ENCODE results near the gene CBX4.
A peak's percentile ranks its signal among the peaks of the same experiment; 100 is the strongest.

The CBX4 gene

DNA sequence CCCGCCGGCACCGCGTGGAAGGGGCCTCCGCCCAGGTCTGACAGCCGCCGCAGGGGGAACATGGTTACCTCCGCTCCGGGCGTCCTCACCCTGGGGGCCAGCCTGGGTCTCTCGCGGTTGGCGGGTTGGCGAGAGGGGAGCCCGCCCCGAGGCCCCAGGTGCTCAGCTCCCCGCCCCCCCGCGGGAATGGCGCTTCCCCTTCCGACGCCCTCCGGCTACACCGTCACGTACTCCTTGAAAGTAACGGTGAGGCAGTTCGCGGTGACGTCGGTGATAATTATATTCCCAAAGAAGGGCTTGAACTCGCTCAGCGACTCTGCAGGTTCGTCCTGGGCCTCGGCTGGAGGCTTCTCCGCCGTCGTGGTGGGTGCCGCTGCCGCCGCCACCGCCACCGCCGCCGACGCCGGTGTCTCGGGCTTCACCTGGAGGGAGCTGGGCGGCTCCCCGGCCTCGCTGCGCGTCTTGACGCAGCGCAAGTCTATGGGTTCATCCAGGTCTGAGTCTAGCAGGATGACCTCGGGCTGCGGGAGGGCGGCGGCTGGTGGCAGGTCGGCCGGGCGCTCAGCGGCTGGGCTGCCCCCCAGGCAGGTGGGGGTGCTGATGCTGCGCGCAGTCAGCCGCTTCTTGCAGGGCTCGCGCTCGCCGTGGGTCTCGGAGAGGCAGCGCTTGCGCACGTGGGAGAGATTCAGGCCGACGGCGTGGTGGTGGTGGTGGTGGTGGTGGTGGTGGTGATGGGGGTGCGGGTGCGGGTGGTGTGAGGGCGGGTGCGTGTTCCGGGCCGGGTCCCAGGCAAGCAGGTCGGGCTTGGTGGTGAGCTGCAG lies 5.3 kb downstream of the CBX4 start:
- no peak for DNase-seq
- intact Hi-C loops (cut with DNase I) = no loop called here

DNA sequence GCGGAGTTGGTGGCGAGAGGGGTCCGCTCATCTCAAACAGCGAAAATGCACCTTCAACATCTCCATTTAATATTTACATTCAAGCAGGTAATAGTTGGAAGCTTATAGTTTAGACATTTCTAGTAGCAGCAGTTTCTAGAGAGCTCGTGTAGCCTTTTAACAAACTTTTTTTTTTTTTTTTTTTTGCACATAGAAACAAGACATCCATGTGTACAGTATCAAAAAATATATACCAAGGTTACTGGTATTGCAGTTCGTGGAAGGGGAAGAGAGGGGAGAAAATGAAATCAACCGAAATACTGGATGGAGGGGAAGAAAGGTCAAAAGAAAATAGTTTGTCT lies 6.2 kb downstream of the CBX4 start:
- intact Hi-C loops (cut with DNase I) = no loop called here
- DNase-seq = no peak

DNA sequence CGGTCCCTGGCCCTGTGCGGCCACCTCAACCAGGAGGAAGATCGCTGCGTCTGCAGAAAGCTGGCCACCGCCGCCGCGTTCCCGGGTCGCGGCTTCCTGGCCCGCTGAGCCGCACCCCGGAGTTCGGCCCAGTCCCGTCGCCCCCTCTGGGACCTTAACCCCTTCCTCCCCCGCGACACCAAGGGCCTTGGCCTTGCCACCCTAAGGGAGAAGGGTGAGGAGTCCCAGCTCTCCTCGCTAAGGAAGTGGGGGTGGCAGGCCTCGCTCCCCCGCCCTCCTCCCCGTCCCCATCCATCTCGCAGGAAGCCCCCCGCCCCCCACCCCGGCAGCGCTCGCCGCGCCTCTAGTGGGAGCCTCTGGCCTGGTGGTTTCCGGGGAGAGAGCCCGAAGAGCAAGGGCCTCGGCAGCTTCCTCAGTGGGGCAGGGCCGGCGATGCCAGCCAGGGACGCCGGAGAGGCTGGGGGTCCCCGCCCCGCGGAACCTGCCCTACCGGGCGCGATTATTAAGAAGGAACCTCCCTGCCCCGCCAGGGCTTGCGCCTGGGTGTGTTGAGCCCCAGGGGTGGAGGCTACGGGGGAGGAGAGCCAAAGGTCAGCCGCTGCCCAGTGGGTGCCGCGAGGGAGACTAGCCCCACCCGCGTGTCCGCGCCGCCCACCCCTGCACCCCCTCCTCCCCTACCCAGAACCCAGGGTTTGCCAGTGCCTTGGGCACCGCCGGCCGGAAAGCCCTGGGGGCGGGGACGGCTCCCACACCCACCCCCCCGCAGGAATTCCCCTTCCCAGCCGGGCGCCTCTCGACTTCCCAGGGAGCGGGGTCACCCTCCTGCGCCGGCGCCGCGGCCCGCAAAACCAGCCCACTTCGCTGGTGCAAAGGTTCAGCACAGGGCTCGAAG lies 6.8 kb downstream of the CBX4 start:
- intact Hi-C loops (cut with DNase I) = no loop called here
- DNase-seq = peak in 3 of 42 donors; percentile 32 to 44 (median 36)

GRCh38 chr17:79831265-79832217 lies 7.7 kb downstream of the CBX4 start:
- intact Hi-C loops (cut with DNase I) = no loop called here
- peak; percentile 76 to 93 (median 86) for DNase-seq

- DNase-seq = no peak
- intact Hi-C loops (cut with DNase I) = no loop called here
Measured at GRCh38 chr17:79830763-79831264, 8.4 kb downstream of the CBX4 start.

DNA sequence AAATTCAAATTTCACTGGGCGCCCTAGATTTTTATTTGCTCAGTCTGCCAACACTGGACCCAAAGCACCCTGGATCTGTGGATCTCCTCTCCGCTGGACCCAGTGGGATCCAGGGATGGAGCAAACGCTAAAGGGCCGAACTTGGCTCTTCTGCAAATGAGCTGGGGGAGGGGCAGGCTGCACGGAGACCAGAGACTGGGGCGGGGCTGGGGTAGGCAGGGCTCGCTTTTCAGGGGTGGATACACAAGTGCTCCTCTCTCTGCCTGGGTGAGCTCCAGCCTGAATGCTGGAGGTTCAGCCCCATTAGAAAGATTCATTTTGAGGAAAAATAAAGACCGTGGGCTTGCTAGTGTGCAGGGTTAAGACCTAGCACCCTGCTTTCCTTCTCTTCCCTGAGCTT lies 8.9 kb downstream of the CBX4 start:
- intact Hi-C loops (cut with DNase I) = no loop called here
- DNase-seq = no peak

DNA sequence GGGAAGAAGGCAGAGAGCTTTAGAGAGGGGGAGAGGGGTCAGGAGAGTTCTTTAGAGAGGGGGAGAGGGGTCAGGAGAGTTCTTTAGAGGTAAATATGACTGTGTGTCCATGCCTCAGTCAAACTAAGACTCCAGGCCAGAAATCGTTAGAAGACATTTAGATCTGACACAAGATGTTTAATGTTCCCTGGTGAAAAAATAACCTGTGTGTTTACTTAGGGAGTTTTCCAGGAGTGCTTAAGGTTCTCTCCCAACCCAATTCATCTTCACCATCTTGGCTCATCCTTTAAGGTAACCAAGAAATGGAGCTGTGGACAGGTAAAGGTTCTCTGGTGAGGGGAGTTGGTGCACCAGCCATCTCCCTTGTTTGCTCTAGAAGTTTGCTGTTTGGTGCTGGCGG lies 9.8 kb downstream of the CBX4 start:
- intact Hi-C loops (cut with DNase I) = no loop called here
- no peak for DNase-seq

GRCh38 chr17:79829004-79829403 lies 10.2 kb downstream of the CBX4 start:
- intact Hi-C loops (cut with DNase I) = no loop called here
- no peak for DNase-seq

- DNase-seq = no peak
- intact Hi-C loops (cut with DNase I) = no loop called here
Measured at GRCh38 chr17:79826841-79827578, 12.2 kb downstream of the CBX4 start.

- intact Hi-C loops (cut with DNase I) = no loop called here
- peak in 1 of 42 donors; percentile 42 for DNase-seq
Measured at GRCh38 chr17:79826204-79826680, 13.0 kb downstream of the CBX4 start.

GRCh38 chr17:79825580-79825921 lies 13.7 kb downstream of the CBX4 start:
- intact Hi-C loops (cut with DNase I) = no loop called here
- DNase-seq = no peak

DNA sequence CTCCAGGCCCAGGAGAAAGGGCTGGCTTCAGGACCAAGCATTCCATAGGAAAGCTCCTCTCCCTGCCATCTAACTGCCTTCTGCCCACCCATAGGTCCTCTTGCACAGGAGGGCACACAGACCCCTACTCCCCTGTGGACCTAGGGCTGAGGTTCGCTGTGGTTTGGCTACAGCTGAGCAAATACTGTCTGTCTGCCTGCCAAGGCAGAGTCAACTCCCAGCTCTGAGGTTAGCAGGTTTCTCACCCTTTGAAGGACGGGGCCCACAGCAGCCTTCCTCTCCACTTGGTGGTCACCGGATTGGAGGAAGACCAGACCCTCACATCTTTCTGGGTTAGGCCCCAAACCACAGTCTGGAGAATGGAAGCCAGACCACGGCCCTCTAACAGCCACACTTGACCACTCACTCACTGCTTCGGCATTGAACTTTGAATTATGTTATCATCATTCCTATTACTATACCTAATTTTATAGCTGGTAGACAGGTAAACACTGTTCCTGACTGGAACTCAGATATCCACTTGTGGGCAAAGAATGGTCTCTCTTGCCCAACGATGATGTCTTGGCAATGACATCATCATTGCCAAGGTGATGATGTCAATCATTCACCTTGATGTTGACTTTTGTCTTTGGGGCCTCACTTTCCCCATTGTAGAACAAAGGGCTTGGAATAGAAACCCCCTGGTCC lies 14.2 kb downstream of the CBX4 start:
- intact Hi-C loops (cut with DNase I) = no loop called here
- no peak for DNase-seq

DNA sequence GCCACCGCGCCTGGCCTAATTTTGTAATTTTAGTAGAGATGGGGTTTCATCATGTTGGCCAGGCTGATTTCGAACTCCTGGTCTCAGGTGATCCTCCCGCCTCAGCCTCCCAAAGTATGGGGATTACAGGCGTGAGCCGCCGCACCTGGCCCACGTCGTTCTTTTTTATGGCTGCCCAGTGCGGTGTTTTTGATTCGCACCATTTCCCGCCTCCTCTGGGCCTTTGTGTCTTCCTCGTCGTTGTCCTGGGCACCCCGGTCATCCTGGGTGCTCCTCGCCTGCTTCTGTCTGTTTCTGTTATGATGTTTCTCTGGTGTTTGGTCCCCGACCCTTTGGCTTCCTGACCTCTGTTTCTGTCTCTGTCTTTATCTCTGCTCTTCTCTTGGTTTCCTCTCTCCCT lies 15.0 kb downstream of the CBX4 start:
- no peak for DNase-seq
- intact Hi-C loops (cut with DNase I) = no loop called here

- intact Hi-C loops (cut with DNase I) = no loop called here
Measured at GRCh38 chr17:79822583-79823124, 16.6 kb downstream of the CBX4 start.

GRCh38 chr17:79821331-79822095 lies 17.7 kb downstream of the CBX4 start:
- no peak for DNase-seq
- intact Hi-C loops (cut with DNase I) = no loop called here

More at GRCh38 chr17:79822583-79823124, 16.6 kb downstream of the CBX4 start:
- no peak for DNase-seq

DNA sequence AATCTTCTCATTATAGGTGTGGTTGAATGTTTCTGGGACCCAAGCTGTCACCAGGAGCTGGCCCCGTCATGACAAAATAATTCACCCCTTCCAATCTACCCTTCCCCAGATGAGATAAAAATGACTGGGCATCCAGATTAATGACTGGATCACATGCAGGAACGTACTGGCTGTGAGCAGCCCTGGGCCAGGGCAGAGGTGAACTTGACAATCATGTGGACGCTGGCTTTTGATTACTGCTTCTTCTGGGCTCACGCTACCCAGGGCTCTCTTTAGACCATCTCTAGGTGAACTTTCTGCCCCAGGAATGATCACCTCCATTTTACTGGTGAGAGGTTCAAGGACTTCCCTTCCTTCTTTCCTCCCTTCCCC lies 18.3 kb downstream of the CBX4 start:
- DNase-seq = no peak
- intact Hi-C loops (cut with DNase I) = no loop called here
